Fibroblast of skin of left biceps (primary cell): ENCODE results near the gene ZNF599.
"Not testable (repeated sequence)": the region's sequence is repeated elsewhere in the genome, so short reads cannot be mapped to it uniquely, and the experiment has no call there.

Source experiments
- DNase-seq, 2 experiments: peaks; one replicate each; pipeline ENCODE4 v3.0.0-alpha.2; 2013; ENCODE audit warnings: low read depth in 2 of 2

ZNF599 gene

DNA sequence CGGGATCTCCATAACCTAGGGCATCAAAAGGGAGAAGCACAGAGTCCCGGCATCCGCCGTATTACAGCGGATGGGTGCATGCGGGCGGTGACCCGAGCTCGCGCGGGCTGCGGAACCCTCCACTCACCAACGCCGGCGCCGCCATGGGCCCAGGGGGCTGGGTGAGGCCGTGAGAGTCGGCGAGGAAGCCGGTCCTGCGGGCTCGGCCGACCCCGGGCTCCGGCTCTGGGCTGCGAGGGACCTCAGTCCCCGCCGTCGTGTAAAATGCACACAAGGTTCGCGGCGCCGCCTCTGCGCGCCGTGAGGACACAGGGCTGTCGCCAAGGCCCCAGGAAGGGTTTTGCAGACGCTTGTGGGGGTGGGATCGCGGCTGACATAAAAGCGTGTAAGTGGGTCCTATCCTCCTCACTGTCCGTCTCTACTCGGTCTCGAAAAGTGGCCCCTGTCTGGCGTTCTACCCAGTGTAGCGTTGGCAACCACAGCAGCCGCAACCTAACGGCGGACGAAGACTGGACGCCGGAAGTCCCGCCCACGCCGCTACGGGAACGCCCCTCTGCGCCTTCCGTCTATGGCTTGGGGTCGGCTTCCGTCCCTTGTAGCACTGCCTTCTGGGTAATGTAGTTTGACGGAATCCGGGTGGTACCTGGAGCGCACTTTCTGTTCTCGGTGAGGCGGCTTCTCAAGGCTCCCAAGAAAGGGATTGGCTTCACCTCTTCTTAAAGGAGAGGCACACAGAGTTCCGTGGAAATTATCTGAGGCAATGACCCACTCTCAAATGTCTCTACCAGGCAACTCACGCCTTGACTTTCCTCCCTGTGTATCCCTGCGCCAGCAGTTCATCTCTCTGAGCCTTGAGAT, at the start of gene ZNF599:
Gene ZNF599, minus strand, starts transcription at position 519 of the 858 bp plus-strand sequence. Its CDS starts 374 bp downstream, at position 145.
- peak; percentile 58 to 62 for DNase-seq

- no peak for DNase-seq
These were observed 45.3 kb upstream of the ZNF599 start for GRCh38 chr19:34818270-34818669.

DNA sequence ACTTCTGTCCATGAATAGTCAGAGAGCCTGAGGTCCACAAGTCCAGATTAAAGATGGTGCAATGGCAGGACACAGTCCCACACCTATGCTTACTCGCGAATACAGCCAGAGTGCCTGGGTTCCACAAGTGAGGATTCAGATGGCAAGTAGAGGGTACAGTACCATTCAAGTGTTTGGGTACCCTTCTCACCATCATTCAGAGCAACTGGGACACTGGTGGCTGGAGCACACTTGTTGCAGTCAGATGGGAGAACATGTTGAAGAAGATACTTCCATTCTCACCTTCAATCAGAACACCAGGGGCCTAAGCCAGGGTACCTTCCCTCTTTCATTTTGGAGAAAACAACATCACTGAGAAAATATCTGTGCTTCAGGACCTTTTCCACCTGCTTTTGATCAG, 43.7 kb upstream of the ZNF599 start:
- DNase-seq = no peak

GRCh38 chr19:34808566-34808965, 35.6 kb upstream of the ZNF599 start:
- peak; percentile 5 to 6 for DNase-seq

DNA sequence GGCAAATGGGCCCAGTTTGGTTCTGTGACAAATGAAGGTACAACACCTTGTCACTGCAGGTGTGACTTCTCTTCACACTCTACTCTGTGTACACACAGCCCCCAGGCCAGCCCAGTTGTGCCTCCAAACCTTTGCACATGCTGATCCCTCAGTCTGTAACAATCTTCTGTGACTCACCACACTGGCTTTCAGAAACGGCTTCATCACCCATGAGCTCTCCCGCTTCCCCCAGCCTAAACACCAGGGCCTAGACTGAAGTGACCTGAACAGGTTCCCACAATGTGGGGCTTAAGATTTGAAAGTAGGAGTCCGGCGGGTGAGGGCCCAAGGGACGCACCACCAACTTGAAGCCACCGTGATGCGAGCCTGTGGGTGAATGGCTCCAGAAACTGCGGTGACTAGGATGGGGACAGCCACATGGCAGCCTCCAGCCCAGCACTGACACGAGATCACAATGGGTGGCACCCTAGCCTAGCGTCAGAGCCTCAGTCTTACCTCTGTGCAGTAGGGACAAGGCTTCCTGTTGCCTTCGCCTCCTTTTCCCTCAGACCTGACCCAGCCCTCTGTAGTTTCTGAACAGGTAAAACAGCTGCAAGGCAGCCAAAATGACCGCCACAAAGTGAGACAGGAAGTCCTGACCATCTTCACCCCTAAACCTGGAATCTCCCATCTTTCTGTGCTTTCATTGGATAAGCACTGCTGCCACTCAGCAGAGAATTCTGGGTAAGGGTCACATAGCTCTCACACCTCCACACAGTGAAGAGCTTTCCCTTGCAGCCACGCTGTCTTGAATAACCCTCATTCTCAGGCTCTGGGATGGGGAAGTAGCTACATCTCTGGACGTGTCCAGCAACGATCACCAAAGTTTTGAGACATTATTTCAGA, 34.2 kb upstream of the ZNF599 start:
- DNase-seq = no peak

- no peak for DNase-seq
These were observed 31.1 kb upstream of the ZNF599 start for GRCh38 chr19:34804115-34804514.

DNA sequence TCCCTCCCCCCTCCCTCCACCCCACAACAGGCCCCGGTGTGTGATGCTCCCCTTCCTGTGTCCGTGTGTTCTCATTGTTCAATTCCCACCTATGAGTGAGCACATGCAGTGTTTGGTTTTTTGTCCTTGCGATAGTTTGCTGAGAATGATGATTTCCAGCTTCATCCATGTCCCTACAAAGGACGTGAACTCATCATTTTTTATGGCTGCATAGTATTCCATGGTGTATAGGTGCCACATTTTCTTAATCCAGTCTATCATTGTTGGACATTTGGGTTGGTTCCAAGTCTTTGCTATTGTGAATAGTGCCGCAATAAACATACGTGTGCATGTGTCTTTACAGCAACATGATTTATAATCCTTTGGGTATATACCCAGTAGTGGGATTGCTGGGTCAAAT, 23.9 kb upstream of the ZNF599 start:
- DNase-seq = not testable (repeated sequence)

DNA sequence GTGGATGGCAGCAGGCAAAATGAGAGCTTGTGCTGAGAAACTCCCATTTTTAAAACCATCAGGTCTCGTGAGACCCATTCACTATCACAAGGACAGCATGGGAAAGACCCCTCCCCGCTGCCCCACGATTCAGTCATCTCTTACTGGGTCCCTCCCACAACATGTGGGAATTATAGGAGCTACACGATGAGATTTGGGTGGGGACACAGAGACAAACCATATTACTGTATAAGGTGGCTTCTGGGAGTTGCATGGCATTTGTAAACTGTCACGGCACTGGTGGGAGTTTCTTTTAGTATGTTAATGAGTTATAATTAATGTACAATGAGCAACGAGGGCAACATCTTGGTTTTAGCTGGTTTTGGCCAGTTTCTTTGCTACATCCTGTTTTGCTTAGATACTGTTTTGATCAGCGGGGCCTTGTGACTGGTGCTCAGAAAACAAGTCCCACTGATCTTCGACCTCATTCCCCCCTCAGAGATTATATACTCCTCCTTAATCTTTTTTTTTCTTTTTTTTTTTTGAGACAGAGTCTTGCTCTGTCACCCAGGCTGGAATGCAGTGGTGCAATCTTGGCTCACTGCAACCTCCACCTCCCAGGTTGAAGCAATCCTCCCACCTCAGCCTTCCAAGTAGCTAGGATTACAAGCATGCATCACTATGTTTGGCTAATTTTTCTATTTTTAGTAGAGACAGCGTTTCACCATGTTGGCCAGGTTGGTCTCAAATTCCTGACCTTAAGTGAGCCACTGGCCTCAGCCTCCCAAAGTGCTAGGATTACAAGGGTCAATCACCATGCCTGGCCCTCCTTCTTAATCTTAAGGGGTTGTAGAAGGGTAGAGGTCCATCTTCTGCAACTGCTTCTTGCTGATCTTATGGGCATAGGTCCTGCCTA, 21.3 kb upstream of the ZNF599 start:
- DNase-seq = no peak

GRCh38 chr19:34793565-34793964, 20.6 kb upstream of the ZNF599 start:
- no peak for DNase-seq

DNA sequence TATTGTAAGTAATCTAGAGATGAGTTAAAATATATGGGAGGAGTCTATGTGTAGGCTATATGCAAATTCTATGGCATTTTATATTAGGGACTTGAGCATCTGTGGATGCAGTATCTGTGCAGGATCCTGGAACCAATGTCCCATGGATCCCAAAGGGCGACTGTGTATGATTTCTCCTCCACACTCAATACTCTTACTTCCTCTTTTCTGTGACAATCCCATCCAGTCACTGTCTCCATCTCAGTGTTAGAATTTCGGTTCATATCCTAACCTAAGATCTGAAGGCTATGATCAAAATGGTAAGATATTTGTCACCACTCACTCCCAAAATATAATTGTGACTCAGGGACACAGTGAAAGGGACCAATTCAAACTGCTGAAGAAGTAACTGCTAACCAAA, 15.1 kb upstream of the ZNF599 start:
- no peak for DNase-seq

GRCh38 chr19:34787059-34787824, 14.2 kb upstream of the ZNF599 start:
- DNase-seq = no peak

GRCh38 chr19:34786236-34786635, 13.2 kb upstream of the ZNF599 start:
- DNase-seq = no peak

GRCh38 chr19:34779652-34780051, 6.6 kb upstream of the ZNF599 start:
- no peak for DNase-seq

DNA sequence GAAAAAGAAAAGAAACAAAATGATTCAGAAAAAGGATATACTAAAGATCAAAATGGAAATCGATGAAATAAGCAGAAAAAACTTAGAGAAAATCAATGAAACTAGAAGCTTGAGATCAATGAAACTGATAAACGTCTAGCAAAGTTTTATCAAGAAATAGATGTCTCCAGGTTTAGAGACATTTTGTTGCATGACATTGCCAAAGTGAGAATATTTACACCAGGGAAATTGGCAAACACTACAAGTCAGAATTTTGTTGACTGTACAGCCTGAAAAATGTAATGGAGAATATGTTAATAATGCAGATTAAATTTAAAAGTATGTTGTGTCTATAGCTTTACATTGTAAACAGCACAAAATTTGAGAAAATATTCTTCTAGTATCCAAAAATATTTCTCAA, 5.3 kb upstream of the ZNF599 start:
- DNase-seq = no peak

DNA sequence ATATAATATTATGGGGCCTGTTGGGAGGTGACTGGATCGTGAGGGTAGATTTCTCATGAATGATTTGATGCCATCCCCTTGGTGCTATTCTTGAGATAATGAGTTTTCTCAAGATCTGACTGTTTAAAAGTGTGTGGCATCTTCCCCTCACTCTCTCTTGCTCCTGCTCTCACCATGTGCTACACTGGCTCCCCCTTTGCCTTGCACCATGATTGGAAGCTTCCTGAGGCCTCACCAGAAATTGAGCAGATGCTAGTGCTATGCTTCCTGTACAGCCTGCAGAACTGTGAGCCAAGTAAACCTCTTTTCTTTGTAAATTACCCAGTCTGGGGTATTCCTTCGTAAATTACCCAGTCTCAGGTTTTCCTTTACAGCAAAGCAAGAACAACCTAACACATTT, 1.8 kb upstream of the ZNF599 start:
- no peak for DNase-seq

- DNase-seq = no peak
These were observed 495 bp upstream of the ZNF599 start for GRCh38 chr19:34773555-34773864.

GRCh38 chr19:34767951-34768350, 5.1 kb downstream of the ZNF599 start:
- no peak for DNase-seq

- no peak for DNase-seq
These were observed 6.6 kb downstream of the ZNF599 start for GRCh38 chr19:34766386-34766785.

- DNase-seq = no peak
These were observed 13.6 kb downstream of the ZNF599 start for GRCh38 chr19:34759218-34759917.

DNA sequence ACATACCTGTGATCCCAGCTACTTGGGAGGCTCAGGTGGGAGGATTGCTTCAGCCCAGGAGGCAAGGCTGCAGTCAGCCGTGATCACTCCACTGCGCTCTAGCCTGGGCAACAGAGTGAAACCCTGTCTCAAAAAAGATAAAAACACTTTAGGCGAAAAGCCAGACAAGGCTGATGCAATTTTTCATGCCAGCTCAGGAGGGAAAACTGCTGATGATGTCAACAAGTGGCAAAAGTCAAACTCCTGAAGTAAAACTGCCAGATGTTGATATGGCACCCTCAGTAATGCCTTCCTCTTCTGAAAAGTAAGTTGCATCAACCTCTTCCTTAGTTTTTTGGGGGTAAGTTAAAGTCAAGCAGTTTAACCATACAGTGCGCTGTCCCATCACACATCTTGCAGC, 15.6 kb downstream of the ZNF599 start:
- DNase-seq = no peak
